HEK293T (cell line): ENCODE data around the gene HYAL2.

Experiments
- CTCF ChIA-PET: fragments of 350-600 bp; formaldehyde crosslinking; extraction: SDS; loops from one replicate; lab custom pipeline; 2021; ENCODE audit warnings: antibody characterized with exemption, inconsistent platforms; lab: Yijun Ruan, JAX
- POLR2A ChIA-PET: fragments of 350-600 bp; formaldehyde crosslinking; extraction: SDS; loops from one replicate; lab custom pipeline; 2020; ENCODE audit warnings: antibody characterized with exemption, inconsistent platforms; lab: Yijun Ruan, JAX
- DNase-seq: peaks from one replicate; pipeline ENCODE4 v3.0.0; 2012; ENCODE audit warnings: mixed read lengths; ENCODE audit errors: extremely low spot score
- ARNT ChIP-seq: fragments of 450-650 bp; IDR thresholded peaks from 2 replicates; pipeline ENCODE4 v1.6.1; 2017; ENCODE audit warnings: mild to moderate bottlenecking
- BHLHE40 ChIP-seq: fragments of 450-650 bp; IDR thresholded peaks from 2 replicates; pipeline ENCODE4 v1.6.1; 2016; ENCODE audit warnings: mild to moderate bottlenecking, moderate library complexity, borderline replicate concordance
- CTBP1 ChIP-seq: fragments of 450-650 bp; IDR thresholded peaks from 2 replicates; pipeline ENCODE4 v1.6.1; 2016; ENCODE audit warnings: borderline replicate concordance
- ELF4 ChIP-seq: fragments of 450-650 bp; IDR thresholded peaks from 2 replicates; pipeline ENCODE4 v1.6.1; 2017; ENCODE audit warnings: antibody characterized with exemption
- FOXA1 ChIP-seq: fragments of 450-650 bp; IDR thresholded peaks from 2 replicates; pipeline ENCODE4 v1.6.1; 2016; ENCODE audit warnings: mild to moderate bottlenecking
- FOXK2 ChIP-seq: fragments of 450-650 bp; IDR thresholded peaks from 2 replicates; pipeline ENCODE4 v1.6.1; 2016; ENCODE audit warnings: mild to moderate bottlenecking
- FOXM1 ChIP-seq: fragments of 450-650 bp; IDR thresholded peaks from 2 replicates; pipeline ENCODE4 v1.6.1; 2017; ENCODE audit warnings: mild to moderate bottlenecking, borderline replicate concordance
- HDGF ChIP-seq: fragments of 450-650 bp; IDR thresholded peaks from 2 replicates; pipeline ENCODE4 v1.6.1; 2017; ENCODE audit warnings: antibody characterized with exemption, borderline replicate concordance
- L3MBTL2 ChIP-seq: fragments of 450-650 bp; conservative IDR thresholded peaks from 2 replicates; pipeline ENCODE4 v1.6.1; 2016; ENCODE audit warnings: mild to moderate bottlenecking
- LEF1 ChIP-seq: fragments of 450-650 bp; IDR thresholded peaks from 2 replicates; pipeline ENCODE4 v1.6.1; 2017; ENCODE audit warnings: mild to moderate bottlenecking, borderline replicate concordance
- NFRKB ChIP-seq: fragments of 450-650 bp; IDR thresholded peaks from 2 replicates; pipeline ENCODE4 v1.6.1; 2016; ENCODE audit warnings: mild to moderate bottlenecking, moderate library complexity
- SP1 ChIP-seq: fragments of 450-650 bp; IDR thresholded peaks from 2 replicates; pipeline ENCODE4 v1.6.1; 2017
- SUZ12 ChIP-seq: fragments of 450-650 bp; IDR thresholded peaks from 2 replicates; pipeline ENCODE4 v1.6.1; 2016; ENCODE audit warnings: mild to moderate bottlenecking
- TARDBP ChIP-seq: fragments of 450-650 bp; IDR thresholded peaks from 2 replicates; pipeline ENCODE4 v1.6.1; 2016
- ZNF384 ChIP-seq: fragments of 450-650 bp; IDR thresholded peaks from 2 replicates; pipeline ENCODE4 v1.6.1; 2016
- TF ChIP-seq, protein P1 (sequence below): fragments of 450-650 bp; IDR thresholded peaks from 2 replicates; pipeline ENCODE4 v1.6.1; 2016

The HYAL2 gene, protein sequence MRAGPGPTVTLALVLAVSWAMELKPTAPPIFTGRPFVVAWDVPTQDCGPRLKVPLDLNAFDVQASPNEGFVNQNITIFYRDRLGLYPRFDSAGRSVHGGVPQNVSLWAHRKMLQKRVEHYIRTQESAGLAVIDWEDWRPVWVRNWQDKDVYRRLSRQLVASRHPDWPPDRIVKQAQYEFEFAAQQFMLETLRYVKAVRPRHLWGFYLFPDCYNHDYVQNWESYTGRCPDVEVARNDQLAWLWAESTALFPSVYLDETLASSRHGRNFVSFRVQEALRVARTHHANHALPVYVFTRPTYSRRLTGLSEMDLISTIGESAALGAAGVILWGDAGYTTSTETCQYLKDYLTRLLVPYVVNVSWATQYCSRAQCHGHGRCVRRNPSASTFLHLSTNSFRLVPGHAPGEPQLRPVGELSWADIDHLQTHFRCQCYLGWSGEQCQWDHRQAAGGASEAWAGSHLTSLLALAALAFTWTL

DNA sequence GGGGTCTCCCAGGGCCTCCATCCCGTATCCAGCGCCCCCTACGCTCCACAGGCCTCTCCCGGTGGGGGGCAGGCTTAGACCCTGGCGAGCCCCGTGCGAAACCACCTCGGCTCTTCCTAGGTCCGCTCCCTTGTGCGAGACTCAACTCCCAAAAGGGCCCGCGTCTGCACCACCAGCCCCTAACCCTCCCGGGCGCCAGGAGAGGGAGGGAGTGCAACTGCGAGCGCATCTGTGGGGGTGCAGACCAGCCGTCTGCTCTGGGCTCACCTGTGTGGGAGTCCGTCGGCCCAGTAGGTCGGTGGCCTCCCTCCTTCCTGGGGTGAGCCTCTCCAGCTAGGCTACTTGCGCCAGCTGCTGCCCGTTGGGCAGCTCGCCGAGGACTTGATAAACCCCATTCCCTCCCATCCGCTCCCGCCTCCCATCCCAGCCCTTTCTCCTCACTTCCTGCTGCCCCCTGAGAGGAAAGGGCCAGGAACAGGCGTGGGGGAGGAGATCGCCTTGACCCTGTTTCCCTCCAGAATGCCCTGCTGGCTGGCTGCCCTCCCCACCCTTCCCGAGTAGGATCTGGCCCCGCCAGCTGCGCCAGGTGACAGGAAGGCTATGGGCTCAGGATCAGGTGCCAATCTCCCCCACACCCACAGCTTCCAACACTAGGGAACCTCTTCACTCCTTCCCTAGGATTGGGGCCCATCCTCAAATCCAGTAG, at the start of gene HYAL2:
TSS of gene HYAL2 (minus strand) at position 360 of the 706 bp plus-strand sequence. CDS start 2,256 bp downstream, outside the sequence.
- no peak for TF ChIP-seq L3MBTL2
- TF ChIP-seq FOXK2: no peak
- TF ChIP-seq SUZ12: no peak
- TF ChIP-seq ZNF384: no peak
- no peak for TF ChIP-seq FOXM1
- TF ChIP-seq HDGF: no peak
- TF ChIP-seq SP1: no peak
- no peak for TF ChIP-seq NFRKB
- TF ChIP-seq BHLHE40: no peak
- no peak for TF ChIP-seq FOXA1
- TF ChIP-seq ARNT: no peak
- no peak for TF ChIP-seq CTBP1
- no peak for TF ChIP-seq ELF4
- TF ChIP-seq LEF1: no peak
- no peak for TF ChIP-seq TARDBP
- TF ChIP-seq, protein P1, sequence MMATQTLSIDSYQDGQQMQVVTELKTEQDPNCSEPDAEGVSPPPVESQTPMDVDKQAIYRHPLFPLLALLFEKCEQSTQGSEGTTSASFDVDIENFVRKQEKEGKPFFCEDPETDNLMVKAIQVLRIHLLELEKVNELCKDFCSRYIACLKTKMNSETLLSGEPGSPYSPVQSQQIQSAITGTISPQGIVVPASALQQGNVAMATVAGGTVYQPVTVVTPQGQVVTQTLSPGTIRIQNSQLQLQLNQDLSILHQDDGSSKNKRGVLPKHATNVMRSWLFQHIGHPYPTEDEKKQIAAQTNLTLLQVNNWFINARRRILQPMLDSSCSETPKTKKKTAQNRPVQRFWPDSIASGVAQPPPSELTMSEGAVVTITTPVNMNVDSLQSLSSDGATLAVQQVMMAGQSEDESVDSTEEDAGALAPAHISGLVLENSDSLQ: no peak
- no peak for DNase-seq
- ChIA-PET CTCF (interaction anchor here (0.6 kb wide), 1 partner anchor 68 kb away, joined by 3 read pairs; no protein-coding TSS in a partner anchor), POLR2A (interaction anchor here (1.9 to 3.7 kb wide), 3 partner anchors 15 to 31 kb away, joined by 7 to 23 read pairs (median 11); partner anchors contain the start of genes HYAL3, IFRD2 and NAA80)

DNA sequence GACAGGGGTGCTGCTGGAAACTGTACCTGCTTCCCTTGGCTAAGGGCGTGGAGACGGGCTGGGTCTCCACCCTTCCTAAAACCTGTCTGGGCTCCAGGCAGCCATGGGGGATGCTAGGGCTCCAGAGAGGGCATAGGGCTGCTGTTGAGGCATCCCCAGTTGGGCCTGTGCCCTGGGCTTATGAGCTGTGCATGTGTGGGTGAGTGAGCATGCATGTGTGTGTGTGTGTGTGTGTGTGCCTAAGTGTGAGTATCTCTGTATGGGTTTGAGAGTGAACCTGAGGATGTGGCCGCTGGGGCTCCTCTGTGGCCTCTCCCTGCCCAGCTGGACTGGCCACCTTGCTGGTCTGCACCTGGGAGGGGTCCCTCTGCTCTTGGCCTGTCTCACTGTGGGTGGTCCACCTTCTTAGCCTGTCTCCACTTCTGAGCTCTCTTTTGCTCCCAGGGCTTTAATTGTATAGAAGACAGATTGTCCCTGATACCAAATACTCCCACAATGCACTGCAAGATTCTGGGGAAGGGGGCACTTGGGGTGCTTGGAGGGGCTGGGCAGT, 48.7 kb upstream of the HYAL2 start:
- TF ChIP-seq FOXA1 (no peak), HDGF (no peak), CTBP1 (no peak), SUZ12 (no peak), SP1 (no peak), ARNT (no peak), TARDBP (no peak), ELF4 (no peak), ZNF384 (no peak), FOXM1 (no peak), FOXK2 (no peak), NFRKB (no peak), BHLHE40 (no peak), L3MBTL2 (no peak), LEF1 (no peak)
- TF ChIP-seq, protein P1: no peak
- ChIA-PET POLR2A (interaction anchor here (1.1 to 1.2 kb wide), 2 partner anchors 17 to 34 kb away, joined by 3 to 5 read pairs; no protein-coding TSS in a partner anchor), CTCF (interaction anchor here (0.6 to 2.1 kb wide), 9 partner anchors 10 to 179 kb away, joined by 3 to 8 read pairs (median 4); no protein-coding TSS in a partner anchor)
- no peak for DNase-seq

DNA sequence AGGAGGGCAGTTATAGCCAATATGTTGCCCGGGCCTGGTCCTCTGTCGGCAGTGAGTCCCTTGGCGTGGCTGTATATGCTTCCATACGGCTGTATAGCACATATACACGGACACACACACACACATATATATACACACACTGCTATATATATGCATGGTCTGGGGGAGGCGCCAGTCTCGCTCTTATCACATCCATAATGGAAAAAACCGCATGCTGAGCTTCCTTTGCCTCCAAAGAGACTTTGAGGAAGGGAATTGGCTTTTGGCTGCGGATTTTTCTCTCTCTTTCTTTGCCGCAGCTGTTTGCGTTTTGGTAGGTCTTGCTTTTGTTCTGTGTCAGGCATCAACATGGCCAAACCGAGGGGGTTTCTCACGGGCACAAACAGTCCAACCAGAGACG, 48.0 kb upstream of the HYAL2 start:
- DNase-seq: peak; percentile 53
- ChIA-PET POLR2A (interaction anchor here (1.1 to 1.2 kb wide), 2 partner anchors 17 to 33 kb away, joined by 3 to 5 read pairs; no protein-coding TSS in a partner anchor), CTCF (interaction anchor here (0.6 to 2.1 kb wide), 10 partner anchors 9 to 1111 kb away, joined by 3 to 8 read pairs (median 4); no protein-coding TSS in a partner anchor)
- TF ChIP-seq CTBP1 (no peak), L3MBTL2 (peak; percentile 62)

DNA sequence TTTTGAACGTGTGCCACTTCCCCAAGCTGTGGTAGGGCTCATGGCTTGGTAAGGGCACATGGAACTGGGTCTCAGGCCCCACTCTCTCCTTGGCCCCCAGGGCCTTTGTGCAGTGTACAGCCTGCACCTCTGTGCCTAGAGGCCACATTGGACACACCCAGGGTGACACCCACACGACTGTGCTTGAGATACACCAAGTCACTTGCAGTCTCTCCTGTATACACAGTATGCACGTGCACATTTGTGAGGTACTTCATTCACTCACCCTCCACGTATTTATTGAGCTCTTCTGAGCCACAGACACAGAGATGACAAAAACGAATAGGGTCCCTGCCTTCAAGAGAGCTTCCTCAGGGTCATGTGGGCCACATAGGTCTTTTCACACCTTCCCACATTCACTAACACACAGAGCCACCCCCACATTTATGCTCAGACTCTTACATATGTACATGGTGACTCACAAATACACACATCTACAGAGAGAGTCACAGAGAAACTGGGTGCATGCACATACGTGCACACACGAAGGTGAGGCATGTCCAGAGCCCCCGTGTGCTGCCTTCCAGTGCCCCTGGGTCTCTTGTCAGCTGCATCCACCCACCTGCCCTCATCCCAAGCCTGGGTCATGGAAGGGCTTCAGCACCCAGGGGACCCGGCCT, 46.6 kb upstream of the HYAL2 start:
- no peak for DNase-seq
- ChIA-PET POLR2A (interaction anchor here (0.9 kb wide), 1 partner anchor 32 kb away, joined by 6 read pairs; no protein-coding TSS in a partner anchor), CTCF (no interaction called here)
- TF ChIP-seq NFRKB (no peak), L3MBTL2 (no peak), SP1 (no peak), ARNT (no peak), ELF4 (no peak), HDGF (no peak), BHLHE40 (no peak), ZNF384 (no peak), TARDBP (no peak), LEF1 (no peak), SUZ12 (no peak), CTBP1 (no peak), FOXA1 (no peak), FOXK2 (no peak), FOXM1 (no peak)
- TF ChIP-seq, protein P1: no peak

DNA sequence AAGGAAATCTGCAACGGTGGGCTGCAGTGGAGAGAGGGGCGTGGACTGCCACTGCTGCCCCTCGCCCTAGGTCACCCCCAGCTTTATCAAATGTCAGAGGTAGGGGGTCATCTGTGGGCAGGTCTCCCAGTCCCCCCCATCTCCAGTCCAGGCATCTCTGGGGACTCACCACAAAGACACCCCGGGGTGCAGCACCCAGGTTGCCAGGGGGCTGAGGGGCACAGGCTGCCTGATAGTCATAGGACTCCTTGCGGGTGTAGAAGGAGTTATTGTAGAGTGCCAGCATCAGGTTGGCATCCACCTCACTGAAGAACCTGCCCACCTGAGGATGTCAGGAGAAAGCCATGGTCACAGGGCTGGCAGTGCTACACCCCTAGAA, 43.3 kb upstream of the HYAL2 start:
- ChIA-PET POLR2A (interaction anchor here (1.2 to 1.8 kb wide), 3 partner anchors 12 to 203 kb away, joined by 3 to 5 read pairs (median 4); partner anchors contain the start of gene HEMK1), CTCF (no interaction called here)
- TF ChIP-seq CTBP1 (no peak), ARNT (no peak), ELF4 (no peak), FOXM1 (no peak), BHLHE40 (no peak), HDGF (no peak), L3MBTL2 (no peak), LEF1 (no peak), SP1 (no peak), SUZ12 (no peak), FOXK2 (no peak), TARDBP (no peak), FOXA1 (no peak), NFRKB (no peak), ZNF384 (no peak)
- TF ChIP-seq, protein P1: no peak
- DNase-seq: no peak
